Measurements from ENCODE around the gene NGEF. TPM values are rescaled to one million over a fixed set of nuclear protein-coding genes. Genes with fewer than 3 reads are reported as not detected.
"Not testable (repeated sequence)": the region's sequence is repeated elsewhere in the genome, so short reads cannot be mapped to it uniquely, and the experiment has no call there.

The NGEF gene
- total RNA-seq, 2 experiments from 2014 or later, result 0.63 TPM; not detected in 1

GRCh38 chr2:232857158-232857563, 155.9 kb downstream of the NGEF start:
- peaks cover 3% of the 10 kb centered on the region for H3K4me1 Mint-ChIP-seq (ENCODE audit: low read depth)
- POLR2A ChIA-PET, result interaction anchor here (0.5 kb wide), 1 partner anchor 43 kb away, joined by 3 read pairs; no protein-coding TSS in a partner anchor
- H3K27ac Mint-ChIP-seq, result no peak overlapping the region
- CTCF ChIA-PET, result no interaction called here
- ATAC-seq (no peak), DNase-seq (no peak)
- intact Hi-C loops (cut with micrococcal nuclease), result loop anchor here (10.0 kb wide), 1 partner anchor 198 kb away; no protein-coding TSS in a partner anchor
- no peaks in the 10 kb centered on the region for H3K27me3 Mint-ChIP-seq
- peaks cover 29% of the 10 kb centered on the region for H3K36me3 Mint-ChIP-seq (ENCODE audit: low read depth)
- no peaks in the 10 kb centered on the region for H3K9me3 Mint-ChIP-seq
- no peak overlapping the region for H3K4me3 Mint-ChIP-seq
- no peak for TF ChIP-seq CTCF (IDR thresholded peaks at IDR 0.05)

DNA sequence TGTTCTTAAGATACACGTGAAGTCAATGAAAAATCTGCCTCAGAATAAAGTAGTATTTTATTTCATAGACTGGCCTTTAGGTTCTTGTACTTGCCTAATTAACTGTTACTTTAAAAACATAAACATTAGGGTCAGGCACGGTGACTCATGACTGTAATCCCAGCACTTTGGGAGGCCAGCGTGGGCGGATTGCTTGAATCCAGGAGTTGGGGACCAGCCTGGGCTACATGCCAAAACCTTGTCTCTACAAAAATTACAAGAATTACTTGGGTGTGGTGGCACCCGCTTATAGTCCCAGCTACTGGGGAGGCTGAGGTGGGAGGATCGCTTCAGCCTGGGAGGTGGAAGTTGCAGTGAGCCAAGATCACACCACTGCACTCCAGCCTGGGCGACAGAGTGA, 159.0 kb downstream of the NGEF start:
- ATAC-seq (no peak), DNase-seq (no peak)
- Mint-ChIP-seq H3K4me3 (no peak overlapping the region), H3K4me1 (ENCODE audit: low read depth) (peaks cover 5% of the 10 kb centered on the region), H3K27ac (no peak overlapping the region), H3K36me3 (ENCODE audit: low read depth) (peaks cover 27% of the 10 kb centered on the region), H3K9me3 (no peaks in the 10 kb centered on the region), H3K27me3 (no peaks in the 10 kb centered on the region)
- no peak for TF ChIP-seq CTCF (IDR thresholded peaks at IDR 0.05)
- ChIA-PET CTCF (interaction anchor here (0.8 to 2.4 kb wide), 9 partner anchors 9 to 589 kb away, joined by 3 to 12 read pairs (median 4); partner anchors contain the start of gene ATG16L1), POLR2A (interaction anchor here (1.1 kb wide), 1 partner anchor 59 kb away, joined by 3 read pairs; no protein-coding TSS in a partner anchor)
- intact Hi-C loops (cut with micrococcal nuclease), result loop anchor here (10.0 kb wide), 1 partner anchor 201 kb away; no protein-coding TSS in a partner anchor

- Mint-ChIP-seq H3K9me3 (no peaks in the 10 kb centered on the region), H3K4me3 (no peak overlapping the region), H3K36me3 (ENCODE audit: low read depth) (peaks cover 31% of the 10 kb centered on the region), H3K27ac (no peak overlapping the region), H3K27me3 (no peaks in the 10 kb centered on the region), H3K4me1 (ENCODE audit: low read depth) (peaks cover 5% of the 10 kb centered on the region)
- DNase-seq (no peak), ATAC-seq (no peak)
- POLR2A ChIA-PET, result interaction anchor here (0.8 kb wide), 1 partner anchor 402 kb away, joined by 3 read pairs; no protein-coding TSS in a partner anchor
- TF ChIP-seq CTCF (IDR thresholded peaks at IDR 0.05), result no peak
- intact Hi-C loops (cut with micrococcal nuclease), result loop anchor here (10.0 kb wide), 1 partner anchor 202 kb away; no protein-coding TSS in a partner anchor
- CTCF ChIA-PET, result interaction anchor here (0.7 to 2.4 kb wide), 17 partner anchors 9 to 590 kb away, joined by 3 to 12 read pairs (median 4); partner anchors contain the start of gene ATG16L1
These were observed 160.4 kb downstream of the NGEF start for GRCh38 chr2:232852676-232853075.

DNA sequence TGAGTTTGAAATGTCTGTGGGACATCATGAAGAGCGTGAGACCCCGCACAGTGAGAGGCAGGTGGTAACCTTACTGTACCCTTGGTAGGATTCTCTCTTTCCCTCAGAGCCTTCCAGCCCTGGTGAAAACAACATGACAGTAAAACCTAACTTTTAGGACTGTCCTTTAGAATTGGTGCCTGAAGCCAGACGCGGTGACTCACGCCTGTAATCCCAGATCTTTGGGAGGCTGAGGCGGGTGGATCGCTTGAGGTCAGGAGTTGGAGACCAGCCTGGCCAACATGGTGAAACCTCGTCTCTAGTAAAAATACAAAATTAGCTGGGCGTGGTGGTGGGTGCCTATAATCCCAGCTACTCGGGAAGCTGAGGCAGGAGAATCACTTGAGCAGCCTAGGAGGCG, 161.0 kb downstream of the NGEF start:
- H3K4me3 Mint-ChIP-seq; ATAC-seq; H3K27ac Mint-ChIP-seq; H3K9me3 Mint-ChIP-seq; H3K27me3 Mint-ChIP-seq; DNase-seq; H3K4me1 Mint-ChIP-seq (ENCODE audit: low read depth); POLR2A ChIA-PET: not testable (repeated sequence)
- CTCF ChIA-PET, result interaction anchor here (1.1 to 2.4 kb wide), 10 partner anchors 8 to 400 kb away, joined by 3 to 12 read pairs (median 6); partner anchors contain the start of gene ATG16L1
- H3K36me3 Mint-ChIP-seq (ENCODE audit: low read depth), result peaks cover 31% of the 10 kb centered on the region
- intact Hi-C loops (cut with micrococcal nuclease), result loop anchor here (10.0 kb wide), 1 partner anchor 203 kb away; no protein-coding TSS in a partner anchor

- POLR2A ChIA-PET, result no interaction called here
- intact Hi-C loops (cut with micrococcal nuclease), result loop anchor here (10.0 kb wide), 1 partner anchor 205 kb away; no protein-coding TSS in a partner anchor
- Mint-ChIP-seq H3K27me3 (no peaks in the 10 kb centered on the region), H3K9me3 (no peaks in the 10 kb centered on the region), H3K4me1 (ENCODE audit: low read depth) (peaks cover 5% of the 10 kb centered on the region), H3K27ac (no peak overlapping the region), H3K4me3 (no peak overlapping the region), H3K36me3 (ENCODE audit: low read depth) (peaks cover 29% of the 10 kb centered on the region)
- ATAC-seq (no peak), DNase-seq (no peak)
- no peak for TF ChIP-seq CTCF (IDR thresholded peaks at IDR 0.05)
- CTCF ChIA-PET, result no interaction called here
These were observed 163.0 kb downstream of the NGEF start for GRCh38 chr2:232850039-232850438.
